ENCODE data around the gene SYT11.

DNA sequence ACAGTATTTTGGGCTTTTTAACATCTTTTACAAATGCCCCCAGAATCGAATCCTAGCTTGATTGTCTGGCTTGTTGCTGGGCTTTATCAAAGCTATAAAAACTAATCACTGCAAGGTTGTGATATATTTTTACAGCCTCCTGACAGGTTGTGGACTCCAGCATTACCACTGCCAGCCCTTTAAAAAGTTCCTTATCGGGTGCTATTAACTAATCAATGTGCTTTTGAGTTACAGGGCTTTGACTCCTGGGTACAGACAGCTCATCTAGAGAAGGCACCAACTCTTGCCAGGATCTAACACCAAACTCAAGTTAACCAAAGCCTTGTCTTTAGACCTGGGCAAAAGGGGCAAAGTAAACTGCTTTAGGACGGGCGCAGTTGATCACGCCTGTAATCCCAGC is 19.0 kb upstream of the SYT11 start:
- TF ChIP-seq CEBPB (IDR thresholded peaks at IDR 0.05; ENCODE audit: low read depth, low read length): no peak
- no peak for TF ChIP-seq FOSL1 (IDR thresholded peaks at IDR 0.05; ENCODE audit: insufficient read depth, low read depth, low read length)
- TF ChIP-seq ASH2L (IDR thresholded peaks at IDR 0.05; ENCODE audit: low read length): no peak
- no peak for TF ChIP-seq POLR2A (IDR thresholded peaks at IDR 0.05; ENCODE audit: control extremely low read depth in 1 of 2, low read depth in 2 of 2, low read length in 2 of 2)
- TF ChIP-seq SRF (IDR thresholded peaks at IDR 0.05; ENCODE audit: low read depth, low read length): no peak
- TF ChIP-seq GABPA (IDR thresholded peaks at IDR 0.05; ENCODE audit: borderline replicate concordance, insufficient read depth, low read length): no peak
- no peak for TF ChIP-seq RAD21 (IDR thresholded peaks at IDR 0.05 in 1 of 2, conservative IDR thresholded peaks at IDR 0.05 in 1 of 2; ENCODE audit: low read depth in 2 of 2, low read length in 2 of 2)
- TF ChIP-seq, protein P1, sequence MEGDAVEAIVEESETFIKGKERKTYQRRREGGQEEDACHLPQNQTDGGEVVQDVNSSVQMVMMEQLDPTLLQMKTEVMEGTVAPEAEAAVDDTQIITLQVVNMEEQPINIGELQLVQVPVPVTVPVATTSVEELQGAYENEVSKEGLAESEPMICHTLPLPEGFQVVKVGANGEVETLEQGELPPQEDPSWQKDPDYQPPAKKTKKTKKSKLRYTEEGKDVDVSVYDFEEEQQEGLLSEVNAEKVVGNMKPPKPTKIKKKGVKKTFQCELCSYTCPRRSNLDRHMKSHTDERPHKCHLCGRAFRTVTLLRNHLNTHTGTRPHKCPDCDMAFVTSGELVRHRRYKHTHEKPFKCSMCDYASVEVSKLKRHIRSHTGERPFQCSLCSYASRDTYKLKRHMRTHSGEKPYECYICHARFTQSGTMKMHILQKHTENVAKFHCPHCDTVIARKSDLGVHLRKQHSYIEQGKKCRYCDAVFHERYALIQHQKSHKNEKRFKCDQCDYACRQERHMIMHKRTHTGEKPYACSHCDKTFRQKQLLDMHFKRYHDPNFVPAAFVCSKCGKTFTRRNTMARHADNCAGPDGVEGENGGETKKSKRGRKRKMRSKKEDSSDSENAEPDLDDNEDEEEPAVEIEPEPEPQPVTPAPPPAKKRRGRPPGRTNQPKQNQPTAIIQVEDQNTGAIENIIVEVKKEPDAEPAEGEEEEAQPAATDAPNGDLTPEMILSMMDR (IDR thresholded peaks at IDR 0.05; ENCODE audit: control extremely low read depth in 1 of 3, insufficient read depth in 1 of 3, low read depth in 1 of 3, low read length in 3 of 3): no peak
- TF ChIP-seq, protein P2, sequence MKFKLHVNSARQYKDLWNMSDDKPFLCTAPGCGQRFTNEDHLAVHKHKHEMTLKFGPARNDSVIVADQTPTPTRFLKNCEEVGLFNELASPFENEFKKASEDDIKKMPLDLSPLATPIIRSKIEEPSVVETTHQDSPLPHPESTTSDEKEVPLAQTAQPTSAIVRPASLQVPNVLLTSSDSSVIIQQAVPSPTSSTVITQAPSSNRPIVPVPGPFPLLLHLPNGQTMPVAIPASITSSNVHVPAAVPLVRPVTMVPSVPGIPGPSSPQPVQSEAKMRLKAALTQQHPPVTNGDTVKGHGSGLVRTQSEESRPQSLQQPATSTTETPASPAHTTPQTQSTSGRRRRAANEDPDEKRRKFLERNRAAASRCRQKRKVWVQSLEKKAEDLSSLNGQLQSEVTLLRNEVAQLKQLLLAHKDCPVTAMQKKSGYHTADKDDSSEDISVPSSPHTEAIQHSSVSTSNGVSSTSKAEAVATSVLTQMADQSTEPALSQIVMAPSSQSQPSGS (IDR thresholded peaks at IDR 0.05; ENCODE audit: low read length): no peak
- TF ChIP-seq SUZ12 (IDR thresholded peaks at IDR 0.05; ENCODE audit: low read length): no peak
- TF ChIP-seq SP2 (IDR thresholded peaks at IDR 0.05; ENCODE audit: low read length): no peak
